Kidney capillary endothelial cell (primary cell): ENCODE measurements around the gene VPS11.

Source experiments
- DNase-seq: peaks from one replicate; pipeline ENCODE4 v3.0.0-alpha.2; 2018; ENCODE audit warnings: low spot score

Gene VPS11

DNA sequence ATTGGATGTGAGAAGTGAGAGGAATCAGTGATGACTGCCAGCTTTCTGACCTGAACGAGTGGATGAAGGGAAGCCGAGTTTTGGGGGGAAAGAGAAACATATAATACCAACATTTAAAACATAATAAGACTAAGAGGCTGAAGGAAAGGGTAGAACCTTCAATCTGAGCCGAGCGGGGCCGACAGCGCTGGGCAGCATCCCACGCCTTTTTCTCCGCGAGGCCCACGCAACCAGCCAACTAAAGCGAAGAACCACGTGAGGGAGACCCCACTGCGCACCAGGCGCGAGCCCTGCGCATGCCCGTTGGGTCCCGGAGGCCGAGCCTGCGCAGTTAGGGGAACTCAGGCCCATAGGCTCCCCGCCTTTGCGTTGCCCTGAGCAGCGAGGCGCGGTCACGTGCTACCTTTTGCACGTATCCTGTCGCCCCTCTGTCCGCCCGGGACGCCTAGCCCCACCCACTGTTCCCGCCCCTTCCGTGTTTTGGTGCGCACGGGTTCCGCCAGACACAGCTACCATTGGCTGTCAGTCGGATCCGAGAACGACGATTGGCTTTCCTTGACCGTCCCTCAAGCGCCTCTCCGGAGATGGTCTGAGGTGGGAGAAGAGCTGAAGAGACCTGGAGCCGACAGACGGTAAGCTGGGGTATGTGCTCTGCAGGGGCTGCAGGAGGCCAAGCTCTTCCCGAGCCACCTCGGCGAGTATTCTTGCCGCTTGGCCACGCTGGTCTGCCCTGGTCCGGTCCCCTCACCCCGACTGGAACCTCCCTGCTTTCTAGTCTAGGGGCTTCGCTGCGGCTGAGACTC, 53.6 kb downstream of the VPS11 start, which contains the start of gene HINFP:
HINFP (plus strand) TSS at position 573 of the 803 bp plus-strand sequence. CDS start 5,365 bp downstream, outside the sequence.
- peak; percentile 97 for DNase-seq

DNA sequence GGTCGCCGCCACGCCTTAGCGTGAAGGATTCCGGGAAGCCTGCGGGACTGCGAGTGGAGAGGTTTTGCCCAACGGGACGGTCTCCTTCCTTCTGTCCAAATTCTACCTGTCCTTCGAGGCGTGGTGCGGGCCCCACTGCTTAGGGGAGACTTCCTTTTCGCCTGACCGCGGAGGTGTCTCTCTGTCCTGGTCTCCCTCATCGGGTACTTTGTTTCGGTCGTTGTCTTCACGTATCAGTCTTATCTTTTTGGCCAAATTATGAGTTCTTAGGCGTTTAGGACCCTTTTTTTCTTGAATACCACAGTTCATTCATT, 54.1 kb downstream of the VPS11 start:
- DNase-seq = no peak

DNA sequence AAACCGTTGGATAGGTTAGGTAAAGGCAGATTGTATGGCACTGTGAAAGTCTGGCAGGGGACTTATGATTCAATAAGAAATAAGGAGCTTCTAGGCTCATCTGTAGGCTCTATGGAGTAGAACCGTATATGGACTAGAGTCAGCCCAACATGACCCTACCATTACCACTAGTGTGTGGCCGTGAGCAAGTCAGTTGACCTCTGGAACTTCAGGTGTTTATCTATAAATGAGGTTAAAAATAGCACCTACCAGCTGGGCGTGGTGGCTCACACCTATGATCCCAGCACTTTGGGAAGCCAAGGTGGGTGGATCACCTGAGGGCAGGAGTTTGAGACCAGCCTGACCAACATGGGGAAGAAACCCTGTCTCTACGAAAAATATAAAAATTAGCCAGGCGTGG, 58.2 kb downstream of the VPS11 start:
- DNase-seq = no peak

GRCh38 chr11:119126675-119127268, 59.2 kb downstream of the VPS11 start:
- no peak for DNase-seq

- DNase-seq = peak; percentile 61
Observed at GRCh38 chr11:119130662-119131061, 63.0 kb downstream of the VPS11 start.
